ENCODE results near the gene CTNNBL1.

- TF ChIP-seq CTCF (conservative IDR thresholded peaks at IDR 0.05; ENCODE audit: low read depth, low read length) (no peak), RAD21 (IDR thresholded peaks at IDR 0.05; ENCODE audit: low read length) (no peak), RFX5 (IDR thresholded peaks at IDR 0.05; ENCODE audit: low read depth, low read length) (no peak), FOS (IDR thresholded peaks at IDR 0.05; ENCODE audit: low read depth, low read length) (no peak), ELK1 (IDR thresholded peaks at IDR 0.05; ENCODE audit: borderline replicate concordance, low read depth, low read length) (no peak), POLR2A (IDR thresholded peaks at IDR 0.05; ENCODE audit: low read depth, low read length) (no peak), USF2 (IDR thresholded peaks at IDR 0.05; ENCODE audit: low read depth, low read length) (no peak), BHLHE40 (IDR thresholded peaks at IDR 0.05; ENCODE audit: low read depth, low read length) (no peak)
These were observed 56.0 kb downstream of the CTNNBL1 start for GRCh38 chr20:37749620-37750403.
